HepG2 (cell line): ENCODE results near the gene BAG3. TPM values are rescaled to one million over a fixed set of nuclear protein-coding genes. Genes with fewer than 3 reads are reported as not detected.

Experiments
- ERF ChIP-seq: IDR thresholded peaks from 2 replicates; pipeline ENCODE4 v1.6.1; 2018; ENCODE audit warnings: missing biosample characterization, missing genetic modification reagents
- GATAD1 ChIP-seq: IDR thresholded peaks from 2 replicates; pipeline ENCODE4 v1.6.1; 2016; ENCODE audit warnings: missing genetic modification reagents, missing compliant biosample characterization
- HMG20A ChIP-seq: IDR thresholded peaks from 2 replicates; pipeline ENCODE4 v1.6.1; 2016; ENCODE audit warnings: borderline replicate concordance
- HMGA1 ChIP-seq: sonication (generic); formaldehyde crosslinking; conservative IDR thresholded peaks from 2 replicates; pipeline ENCODE4 v1.4.0; 2020; ENCODE audit warnings: missing genetic modification reagents
- HMGXB3 ChIP-seq: sonication (generic); formaldehyde crosslinking; IDR thresholded peaks from 2 replicates; pipeline ENCODE4 v1.4.0; 2020; ENCODE audit warnings: missing genetic modification reagents, borderline replicate concordance
- HNF4G ChIP-seq, 2 experiments: sonication (generic) in 1 of 2; formaldehyde crosslinking in 1 of 2; IDR thresholded peaks; 2 replicates each; pipeline versions ENCODE4 v1.4.0 to v1.6.1; 2011 to 2020; ENCODE audit warnings: borderline replicate concordance in 2 of 2, low read depth in 2 of 2, mild to moderate bottlenecking in 2 of 2, low read length in 1 of 2, missing genetic modification reagents in 1 of 2, moderate library complexity in 1 of 2
- KDM3A ChIP-seq: IDR thresholded peaks from 2 replicates; pipeline ENCODE4 v1.6.1; 2018; ENCODE audit warnings: low read depth, missing compliant biosample characterization
- MAFF ChIP-seq: IDR thresholded peaks from 2 replicates; pipeline ENCODE4 v1.6.1; 2011; ENCODE audit warnings: low read depth, low read length, improper control_type of control experiment
- MXI1 ChIP-seq: IDR thresholded peaks from 3 replicates; pipeline ENCODE4 v1.6.1; 2012; ENCODE audit warnings: low read depth, low read length, inconsistent platforms, borderline replicate concordance
- TCF12 ChIP-seq, 2 experiments: fragments of 450-650 bp in 1 of 2; sonication (generic) in 1 of 2; formaldehyde crosslinking in 1 of 2; IDR thresholded peaks; 2 replicates each; pipeline versions ENCODE4 v1.6.1 to v1.8.0; 2017 to 2022; ENCODE audit warnings: antibody characterized with exemption in 1 of 2, mild to moderate bottlenecking in 1 of 2, missing genetic modification reagents in 1 of 2, moderate library complexity in 1 of 2
- YEATS4 ChIP-seq: sonication (generic); formaldehyde crosslinking; IDR thresholded peaks from 2 replicates; pipeline ENCODE4 v1.4.0; 2020; ENCODE audit warnings: missing genetic modification reagents, borderline replicate concordance
- ZBTB25 ChIP-seq: IDR thresholded peaks from 2 replicates; pipeline ENCODE4 v1.6.1; 2018; ENCODE audit warnings: missing genetic modification reagents
- ZNF337 ChIP-seq: sonication (generic); formaldehyde crosslinking; IDR thresholded peaks from 2 replicates; pipeline ENCODE4 v1.5.1; 2020; ENCODE audit warnings: missing genetic modification reagents, low read depth, mild to moderate bottlenecking, borderline replicate concordance
- ZNF558 ChIP-seq: sonication (generic); formaldehyde crosslinking; IDR thresholded peaks from 2 replicates; pipeline ENCODE4 v1.9.0; 2022; ENCODE audit warnings: mild to moderate bottlenecking, missing genetic modification reagents, borderline replicate concordance
- ZNF7 ChIP-seq: IDR thresholded peaks from 2 replicates; pipeline ENCODE4 v1.6.1; 2016; ENCODE audit warnings: missing biosample characterization, missing genetic modification reagents
- ZNF746 ChIP-seq: sonication (generic); formaldehyde crosslinking; IDR thresholded peaks from 2 replicates; pipeline ENCODE4 v1.8.0; 2022; ENCODE audit warnings: mild to moderate bottlenecking, missing genetic modification reagents
- ZNF800 ChIP-seq: sonication (generic); formaldehyde crosslinking; IDR thresholded peaks from 2 replicates; pipeline ENCODE4 v1.4.0; 2020; ENCODE audit warnings: missing genetic modification reagents
- polyA plus RNA-seq, 8 experiments: library from polyadenylated mRNA; depleted of rRNA in 3 of 8; stranded (reverse) in 7 of 8; unstranded in 1 of 8; fragments of >200 nt; fragmentation: Illumina TruSeq in 4 of 8; extraction: Trizol in 4 of 8; gene quantifications; 2 replicates each; pipeline versions ENCODE4 v1.2.1 to v1.2.3, GENCODE V29; 2011 to 2016; ENCODE audit warnings: low read depth in 4 of 8, missing spikeins in 1 of 8, mixed read lengths in 1 of 8; ENCODE audit not compliant: insufficient read depth in 1 of 8
- total RNA-seq, 5 experiments: library from RNA; depleted of rRNA; stranded (reverse); fragments of >200 nt; fragmentation: Illumina TruSeq; extraction: Trizol; gene quantifications; 2 replicates each; pipeline ENCODE4 v1.2.3, GENCODE V29; 2016; ENCODE audit warnings: low read depth in 1 of 5

Gene BAG3
- total and polyA plus RNA-seq, 2 of the 13 experiments (the other 11 are each of a cell fraction or from before 2014, with no cell fraction given), result 2.9 to 6.7 TPM

- TF ChIP-seq ZNF800 (CRISPR knock-in tag), result peak; percentile 77; the same call in 1 of the 2 replicates
- TF ChIP-seq ZBTB25 (CRISPR knock-in tag), result peak; percentile 59; the same call in 1 of the 2 replicates
- no peak for TF ChIP-seq TCF12 (IDR thresholded peaks at IDR 0.05)
- TF ChIP-seq TCF12 (CRISPR knock-in tag; IDR thresholded peaks at IDR 0.05), result 0 out of 2 replicates have a peak, but pooled peaks have one; percentile 16
- no peak for TF ChIP-seq MAFF
- TF ChIP-seq HMGA1 (CRISPR knock-in tag), result no peak
- TF ChIP-seq ZNF558 (CRISPR knock-in tag), result peak; percentile 55; the same call in 1 of the 2 replicates
- 0 out of 2 replicates have a peak, but pooled peaks have one; percentile 55 for TF ChIP-seq KDM3A (CRISPR knock-in tag)
- TF ChIP-seq GATAD1 (CRISPR knock-in tag), result no peak
- TF ChIP-seq ERF (CRISPR knock-in tag), result no peak
- peak; percentile 63; the same call in 1 of the 2 replicates for TF ChIP-seq YEATS4 (CRISPR knock-in tag)
- TF ChIP-seq HNF4G (IDR thresholded peaks at IDR 0.05; ENCODE audit: borderline replicate concordance, low read depth, low read length), result no peak
- no peak for TF ChIP-seq HNF4G (CRISPR knock-in tag; IDR thresholded peaks at IDR 0.05; ENCODE audit: borderline replicate concordance, low read depth)
- TF ChIP-seq ZNF337, result peak; percentile 76; the same call in 1 of the 2 replicates
- TF ChIP-seq MXI1, result peak; percentile 53; the same call in 2 of the 3 replicates
- no peak for TF ChIP-seq ZNF746 (CRISPR knock-in tag)
- no peak for TF ChIP-seq HMG20A (CRISPR knock-in tag)
- no peak for TF ChIP-seq HMGXB3 (CRISPR knock-in tag)
- no peak for TF ChIP-seq ZNF7 (CRISPR knock-in tag)
Measured at GRCh38 chr10:119725517-119725827, 74.3 kb downstream of the BAG3 start (continued).
